ENCODE measurements around the gene ATP6V0E2. TPM values are rescaled to one million over a fixed set of nuclear protein-coding genes. Genes with fewer than 3 reads are reported as not detected.

ATP6V0E2 gene
- total RNA-seq, 4 donors from 2014 or later, result 15.2 to 41.1 (median 26.8) TPM

GRCh38 chr7:149831741-149832219 lies 42.0 kb upstream of the ATP6V0E2 start:
- Histone ChIP-seq H3K27me3 (peaks cover 21% of the 10 kb centered on the region), H3K4me3 (no peak overlapping the region), H3K9me3 (no peaks in the 10 kb centered on the region), H3K36me3 (no peaks in the 10 kb centered on the region), H3K4me1 (no peaks in the 10 kb centered on the region), H3K27ac (no peak overlapping the region)
- 75% methylated on average over 9 of the region's 9 CpGs for WGBS
- no peak for TF ChIP-seq CTCF (IDR thresholded peaks at IDR 0.05)
- no peak for TF ChIP-seq POLR2A (IDR thresholded peaks at IDR 0.05)
- no peak for TF ChIP-seq POLR2AphosphoS5 (IDR thresholded peaks at IDR 0.05)
- TF ChIP-seq EP300 (IDR thresholded peaks at IDR 0.05), result no peak
- no peak for DNase-seq (ENCODE audit: low spot score in 2 of 2)

- 64% methylated on average over 13 of the region's 13 CpGs for WGBS
- Histone ChIP-seq H3K9me3 (no peaks in the 10 kb centered on the region), H3K4me3 (no peak overlapping the region), H3K27ac (no peak overlapping the region), H3K36me3 (no peaks in the 10 kb centered on the region), H3K4me1 (no peaks in the 10 kb centered on the region), H3K27me3 (peaks cover 21% of the 10 kb centered on the region)
- TF ChIP-seq POLR2AphosphoS5 (IDR thresholded peaks at IDR 0.05), result no peak
- no peak for TF ChIP-seq EP300 (IDR thresholded peaks at IDR 0.05)
- no peak for TF ChIP-seq CTCF (IDR thresholded peaks at IDR 0.05)
- no peak for TF ChIP-seq POLR2A (IDR thresholded peaks at IDR 0.05)
- DNase-seq (ENCODE audit: low spot score in 2 of 2), result no peak
Measured at GRCh38 chr7:149832332-149833041, 41.3 kb upstream of the ATP6V0E2 start.

GRCh38 chr7:149833495-149834130 lies 40.2 kb upstream of the ATP6V0E2 start:
- Histone ChIP-seq H3K36me3 (no peaks in the 10 kb centered on the region), H3K27ac (no peak overlapping the region), H3K4me1 (peaks cover 3% of the 10 kb centered on the region), H3K27me3 (peaks cover 21% of the 10 kb centered on the region), H3K4me3 (no peak overlapping the region), H3K9me3 (no peaks in the 10 kb centered on the region)
- WGBS, result 83% methylated on average over 11 of the region's 12 CpGs
- DNase-seq (ENCODE audit: low spot score in 2 of 2), result no peak
- TF ChIP-seq EP300 (IDR thresholded peaks at IDR 0.05) (no peak), POLR2A (IDR thresholded peaks at IDR 0.05) (no peak), CTCF (IDR thresholded peaks at IDR 0.05) (no peak), POLR2AphosphoS5 (IDR thresholded peaks at IDR 0.05) (no peak)

GRCh38 chr7:149834601-149835000 lies 39.2 kb upstream of the ATP6V0E2 start:
- Histone ChIP-seq H3K27ac (no peak overlapping the region), H3K9me3 (no peaks in the 10 kb centered on the region), H3K4me3 (no peak overlapping the region), H3K27me3 (peaks cover 21% of the 10 kb centered on the region), H3K4me1 (peaks cover 11% of the 10 kb centered on the region), H3K36me3 (no peaks in the 10 kb centered on the region)
- 82% methylated on average over 8 of the region's 8 CpGs for WGBS
- no peak for DNase-seq (ENCODE audit: low spot score in 2 of 2)
- TF ChIP-seq EP300 (IDR thresholded peaks at IDR 0.05) (no peak), POLR2AphosphoS5 (IDR thresholded peaks at IDR 0.05) (no peak), CTCF (IDR thresholded peaks at IDR 0.05) (no peak), POLR2A (IDR thresholded peaks at IDR 0.05) (no peak)

- Histone ChIP-seq H3K36me3 (no peaks in the 10 kb centered on the region), H3K9me3 (no peaks in the 10 kb centered on the region), H3K27me3 (peaks cover 9% of the 10 kb centered on the region), H3K4me1 (peaks cover 13% of the 10 kb centered on the region), H3K4me3 (no peak overlapping the region), H3K27ac (no peak overlapping the region)
- WGBS, result 43% methylated on average over 1 of the region's 1 CpG
- no peak for DNase-seq (ENCODE audit: low spot score in 2 of 2)
- TF ChIP-seq POLR2A (IDR thresholded peaks at IDR 0.05) (no peak), POLR2AphosphoS5 (IDR thresholded peaks at IDR 0.05) (no peak), CTCF (IDR thresholded peaks at IDR 0.05) (no peak), EP300 (IDR thresholded peaks at IDR 0.05) (no peak)
Measured at GRCh38 chr7:149836434-149836833, 37.3 kb upstream of the ATP6V0E2 start.
